Smooth muscle cell (in vitro differentiated cells): Measurements from ENCODE around the gene SOS2. TPM values are rescaled to one million over a fixed set of nuclear protein-coding genes. Genes with fewer than 3 reads are reported as not detected.

Experiments
- DNase-seq: peaks from one replicate; lab custom pipeline; 2025; ENCODE audit not compliant: unreplicated experiment; lab: John Stamatoyannopoulos, UW
- H2AFZ ChIP-seq: fragments of 200-600 bp; sonication (generic); 2 replicates; pipeline ENCODE4 v1.6.0; 2016; ENCODE audit warnings: antibody characterized with exemption, low read depth, mild to moderate bottlenecking
- H3F3A ChIP-seq: fragments of 200-600 bp; sonication (generic); 2 replicates; pipeline ENCODE4 v1.6.0; 2017; ENCODE audit warnings: antibody characterized with exemption, low read depth
- H3K27ac ChIP-seq: fragments of 200-600 bp; sonication (generic); 2 replicates; pipeline ENCODE4 v1.5.1; 2016; ENCODE audit warnings: low read depth, mild to moderate bottlenecking
- H3K27me3 ChIP-seq: fragments of 200-600 bp; sonication (generic); 2 replicates; pipeline ENCODE4 v1.6.1; 2016; ENCODE audit warnings: low read depth, mild to moderate bottlenecking
- H3K36me3 ChIP-seq: fragments of 200-600 bp; sonication (generic); 2 replicates; pipeline ENCODE4 v1.5.1; 2016; ENCODE audit warnings: low read depth
- H3K4me1 ChIP-seq: fragments of 200-600 bp; sonication (generic); 2 replicates; pipeline ENCODE4 v1.5.1; 2016; ENCODE audit warnings: low read depth
- H3K4me2 ChIP-seq: fragments of 200-600 bp; sonication (generic); 2 replicates; pipeline ENCODE4 v1.6.0; 2016; ENCODE audit warnings: mild to moderate bottlenecking
- H3K4me3 ChIP-seq: fragments of 200-600 bp; sonication (generic); 2 replicates; pipeline ENCODE4 v1.5.1; 2016; ENCODE audit warnings: mild to moderate bottlenecking
- H3K79me2 ChIP-seq: fragments of 200-600 bp; sonication (generic); 2 replicates; pipeline ENCODE4 v1.6.0; 2016; ENCODE audit warnings: low read depth, mild to moderate bottlenecking
- H3K9ac ChIP-seq: fragments of 200-600 bp; sonication (generic); 2 replicates; pipeline ENCODE4 v1.6.0; 2016; ENCODE audit warnings: low read depth
- H3K9me3 ChIP-seq: fragments of 200-600 bp; sonication (generic); replicated peaks from 2 replicates; pipeline ENCODE4 v1.5.1; 2016; ENCODE audit warnings: low read depth
- H4K20me1 ChIP-seq: fragments of 200-600 bp; sonication (generic); 2 replicates; pipeline ENCODE4 v1.6.0; 2016; ENCODE audit warnings: low read depth
- CTCF ChIP-seq: fragments of 200-600 bp; sonication (generic); IDR thresholded peaks from 2 replicates; pipeline ENCODE4 v1.5.1; 2017; ENCODE audit warnings: borderline replicate concordance, mild to moderate bottlenecking, antibody characterized with exemption; ENCODE audit not compliant: insufficient read depth, poor library complexity, severe bottlenecking
- WGBS: methylation state at CpG from one replicate; pipeline ENCODE4 v1.1.7; 2016; ENCODE audit warnings: low lambda C conversion rate; 5-methylcytosine and 5-hydroxymethylcytosine counted together
- polyA plus RNA-seq: library from polyadenylated mRNA; unstranded; fragments of >200 nt; fragmentation: Nextera tagmentation; extraction: Ambion mirVana; gene quantifications from 2 replicates; pipeline ENCODE4 v1.2.1, GENCODE V29; 2016
- total RNA-seq: library from RNA; depleted of rRNA; stranded (reverse); fragments of >200 nt; gene quantifications from 2 replicates; pipeline ENCODE4 v1.2.3, GENCODE V29; 2014

Gene SOS2
- total and polyA plus RNA-seq, 2 experiments from 2014 or later: 16.0 to 37.5 TPM

- no peaks in the 10 kb centered on the region for H3K9me3 ChIP-seq
- H3K27ac ChIP-seq: no peak overlapping the region
- no peak overlapping the region for H3K4me2 ChIP-seq
- H3K4me3 ChIP-seq: no peak overlapping the region
- no peak overlapping the region for H3K9ac ChIP-seq
- no peaks in the 10 kb centered on the region for H3F3A ChIP-seq
- H3K36me3 ChIP-seq: peaks cover 9% of the 10 kb centered on the region
- H3K4me1 ChIP-seq: no peaks in the 10 kb centered on the region
- peaks cover 22% of the 10 kb centered on the region for H3K79me2 ChIP-seq
- 98% methylated on average over 2 of the region's 2 CpGs for WGBS
- no peak for DNase-seq
- H3K27me3 ChIP-seq: no peaks in the 10 kb centered on the region
- peaks cover 26% of the 10 kb centered on the region for H4K20me1 ChIP-seq
- no peak overlapping the region for H2AFZ ChIP-seq
- TF ChIP-seq CTCF: no peak
Measured at GRCh38 chr14:50198499-50198898, 32.9 kb downstream of the SOS2 start.

GRCh38 chr14:50191499-50191898, 39.9 kb downstream of the SOS2 start:
- WGBS: 95% methylated on average over 1 of the region's 1 CpG
- no peak overlapping the region for H3K9ac ChIP-seq
- no peaks in the 10 kb centered on the region for H3F3A ChIP-seq
- H3K27me3 ChIP-seq: no peaks in the 10 kb centered on the region
- TF ChIP-seq CTCF: no peak
- no peaks in the 10 kb centered on the region for H3K9me3 ChIP-seq
- no peak overlapping the region for H3K4me2 ChIP-seq
- H3K27ac ChIP-seq: no peak overlapping the region
- DNase-seq: no peak
- no peaks in the 10 kb centered on the region for H3K4me1 ChIP-seq
- H3K79me2 ChIP-seq: peaks cover 4% of the 10 kb centered on the region
- H2AFZ ChIP-seq: no peak overlapping the region
- no peaks in the 10 kb centered on the region for H4K20me1 ChIP-seq
- H3K4me3 ChIP-seq: no peak overlapping the region
- H3K36me3 ChIP-seq: peaks cover 3% of the 10 kb centered on the region

GRCh38 chr14:50186107-50186506, 45.3 kb downstream of the SOS2 start:
- Histone ChIP-seq H2AFZ (no peak overlapping the region), H4K20me1 (no peaks in the 10 kb centered on the region), H3K4me3 (no peak overlapping the region), H3K9me3 (no peaks in the 10 kb centered on the region), H3F3A (no peaks in the 10 kb centered on the region), H3K27ac (no peak overlapping the region), H3K79me2 (no peaks in the 10 kb centered on the region), H3K27me3 (no peaks in the 10 kb centered on the region), H3K36me3 (peaks cover 6% of the 10 kb centered on the region), H3K9ac (no peak overlapping the region), H3K4me1 (no peaks in the 10 kb centered on the region), H3K4me2 (no peak overlapping the region)
- no peak for DNase-seq
- 96% methylated on average over 1 of the region's 1 CpG for WGBS
- no peak for TF ChIP-seq CTCF

- DNase-seq: no peak
- no peak for TF ChIP-seq CTCF
Measured at GRCh38 chr14:50173891-50174290, 57.5 kb downstream of the SOS2 start.

More at GRCh38 chr14:50173891-50174290, 57.5 kb downstream of the SOS2 start:
- H3K79me2 ChIP-seq: no peaks in the 10 kb centered on the region
- no peaks in the 10 kb centered on the region for H3K27me3 ChIP-seq
- H3F3A ChIP-seq: no peaks in the 10 kb centered on the region
- H3K4me1 ChIP-seq: no peaks in the 10 kb centered on the region
- H3K36me3 ChIP-seq: peaks cover 5% of the 10 kb centered on the region
- no peak overlapping the region for H3K9ac ChIP-seq
- no peak overlapping the region for H3K4me3 ChIP-seq
- no peaks in the 10 kb centered on the region for H4K20me1 ChIP-seq
- no peak overlapping the region for H2AFZ ChIP-seq
- H3K4me2 ChIP-seq: no peak overlapping the region
- no peaks in the 10 kb centered on the region for H3K9me3 ChIP-seq
- no peak overlapping the region for H3K27ac ChIP-seq
